ENCODE results near the gene ANKUB1.

ANKUB1 gene

GRCh38 chr3:149751551-149751950 is 40.8 kb downstream of the ANKUB1 start:
- Histone ChIP-seq H3K4me2 (ENCODE audit: low read length) (peak overlapping the region; percentile 85), H3K27ac (no peak overlapping the region), H3K4me1 (peaks cover 3% of the 10 kb centered on the region), H2AFZ (peak overlapping the region; percentile 97), H3K4me3 (ENCODE audit: low read depth, low read length) (peak overlapping the region; percentile 82), H3K9ac (no peak overlapping the region), H3K27me3 (ENCODE audit: control insufficient read depth, insufficient read depth, low read length) (no peaks in the 10 kb centered on the region), H3K36me3 (ENCODE audit: control insufficient read depth, insufficient read depth, low read length) (no peaks in the 10 kb centered on the region), H3K9me3 (ENCODE audit: control insufficient read depth, low read length) (no peaks in the 10 kb centered on the region), H3K79me2 (no peaks in the 10 kb centered on the region)
- no peak for TF ChIP-seq CTCF (IDR thresholded peaks at IDR 0.05)

- H3K4me1 ChIP-seq: no peaks in the 10 kb centered on the region
- H3K27me3 ChIP-seq (ENCODE audit: control insufficient read depth, insufficient read depth, low read length): no peaks in the 10 kb centered on the region
- H3K79me2 ChIP-seq: no peaks in the 10 kb centered on the region
- TF ChIP-seq CTCF (IDR thresholded peaks at IDR 0.05): no peak
- H3K4me2 ChIP-seq (ENCODE audit: low read length): no peak overlapping the region
- no peaks in the 10 kb centered on the region for H3K36me3 ChIP-seq (ENCODE audit: control insufficient read depth, insufficient read depth, low read length)
- no peak overlapping the region for H3K27ac ChIP-seq
- H3K4me3 ChIP-seq (ENCODE audit: low read depth, low read length): no peak overlapping the region
- no peak overlapping the region for H2AFZ ChIP-seq
- H3K9me3 ChIP-seq (ENCODE audit: control insufficient read depth, low read length): no peaks in the 10 kb centered on the region
- no peak overlapping the region for H3K9ac ChIP-seq
Observed at GRCh38 chr3:149744606-149745005, 47.7 kb downstream of the ANKUB1 start.

GRCh38 chr3:149744151-149744550 is 48.2 kb downstream of the ANKUB1 start:
- no peaks in the 10 kb centered on the region for H3K4me1 ChIP-seq
- no peak overlapping the region for H3K9ac ChIP-seq
- H3K4me2 ChIP-seq (ENCODE audit: low read length): no peak overlapping the region
- H3K27ac ChIP-seq: no peak overlapping the region
- no peak for TF ChIP-seq CTCF (IDR thresholded peaks at IDR 0.05)
- H2AFZ ChIP-seq: no peak overlapping the region
- H3K4me3 ChIP-seq (ENCODE audit: low read depth, low read length): no peak overlapping the region
- H3K9me3 ChIP-seq (ENCODE audit: control insufficient read depth, low read length): no peaks in the 10 kb centered on the region
- H3K79me2 ChIP-seq: no peaks in the 10 kb centered on the region
- no peaks in the 10 kb centered on the region for H3K27me3 ChIP-seq (ENCODE audit: control insufficient read depth, insufficient read depth, low read length)
- H3K36me3 ChIP-seq (ENCODE audit: control insufficient read depth, insufficient read depth, low read length): no peaks in the 10 kb centered on the region

GRCh38 chr3:149739396-149739795 is 53.0 kb downstream of the ANKUB1 start:
- Histone ChIP-seq H2AFZ (no peak overlapping the region), H3K27me3 (ENCODE audit: control insufficient read depth, insufficient read depth, low read length) (no peaks in the 10 kb centered on the region), H3K4me1 (no peaks in the 10 kb centered on the region), H3K36me3 (ENCODE audit: control insufficient read depth, insufficient read depth, low read length) (no peaks in the 10 kb centered on the region), H3K9ac (no peak overlapping the region), H3K4me3 (ENCODE audit: low read depth, low read length) (no peak overlapping the region), H3K79me2 (no peaks in the 10 kb centered on the region), H3K27ac (no peak overlapping the region), H3K4me2 (ENCODE audit: low read length) (no peak overlapping the region), H3K9me3 (ENCODE audit: control insufficient read depth, low read length) (no peaks in the 10 kb centered on the region)
- no peak for TF ChIP-seq CTCF (IDR thresholded peaks at IDR 0.05)

GRCh38 chr3:149738876-149739275 is 53.5 kb downstream of the ANKUB1 start:
- H3K79me2 ChIP-seq: no peaks in the 10 kb centered on the region
- no peak overlapping the region for H3K4me3 ChIP-seq (ENCODE audit: low read depth, low read length)
- H3K27me3 ChIP-seq (ENCODE audit: control insufficient read depth, insufficient read depth, low read length): no peaks in the 10 kb centered on the region
- H2AFZ ChIP-seq: no peak overlapping the region
- H3K9ac ChIP-seq: no peak overlapping the region
- no peak overlapping the region for H3K4me2 ChIP-seq (ENCODE audit: low read length)
- H3K9me3 ChIP-seq (ENCODE audit: control insufficient read depth, low read length): no peaks in the 10 kb centered on the region
- H3K36me3 ChIP-seq (ENCODE audit: control insufficient read depth, insufficient read depth, low read length): no peaks in the 10 kb centered on the region
- no peak for TF ChIP-seq CTCF (IDR thresholded peaks at IDR 0.05)
- H3K4me1 ChIP-seq: no peaks in the 10 kb centered on the region
- H3K27ac ChIP-seq: no peak overlapping the region

Measured in parathyroid adenoma (tissue), 2 donors.